22Rv1 (cell line): ENCODE measurements around the gene ST7L.

Source experiments
- H3K27ac ChIP-seq: fragments of 450-650 bp; 2 replicates; pipeline ENCODE4 v1.5.1; 2017
- ZFX ChIP-seq: fragments of 450-650 bp; IDR thresholded peaks from 2 replicates; pipeline ENCODE4 v1.6.1; 2017; ENCODE audit warnings: antibody characterized with exemption, borderline replicate concordance
- TF ChIP-seq, protein P1 (sequence below): fragments of 450-650 bp; IDR thresholded peaks from 2 replicates; pipeline ENCODE4 v1.5.1; 2017; ENCODE audit warnings: mild to moderate bottlenecking

ST7L gene

DNA sequence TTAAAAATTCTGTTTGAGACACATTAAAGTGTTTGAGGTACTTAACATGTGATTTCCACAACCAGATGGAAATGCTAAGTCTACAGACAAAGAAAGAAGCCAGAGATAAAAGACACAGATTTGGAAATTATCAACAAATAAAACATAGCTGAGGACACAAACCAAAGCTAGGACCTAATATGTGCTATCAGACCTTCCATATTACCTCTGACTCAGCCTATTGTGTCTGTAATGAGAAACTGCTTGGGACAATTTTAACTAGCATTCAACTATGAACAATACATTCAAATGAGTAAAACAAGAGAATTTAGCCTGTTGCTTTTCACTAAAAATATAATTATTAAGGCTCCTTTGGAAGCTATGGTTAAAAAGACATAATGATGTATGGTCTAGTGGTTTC is 55.6 kb downstream of the ST7L start:
- no peak for TF ChIP-seq ZFX
- TF ChIP-seq, protein P1, sequence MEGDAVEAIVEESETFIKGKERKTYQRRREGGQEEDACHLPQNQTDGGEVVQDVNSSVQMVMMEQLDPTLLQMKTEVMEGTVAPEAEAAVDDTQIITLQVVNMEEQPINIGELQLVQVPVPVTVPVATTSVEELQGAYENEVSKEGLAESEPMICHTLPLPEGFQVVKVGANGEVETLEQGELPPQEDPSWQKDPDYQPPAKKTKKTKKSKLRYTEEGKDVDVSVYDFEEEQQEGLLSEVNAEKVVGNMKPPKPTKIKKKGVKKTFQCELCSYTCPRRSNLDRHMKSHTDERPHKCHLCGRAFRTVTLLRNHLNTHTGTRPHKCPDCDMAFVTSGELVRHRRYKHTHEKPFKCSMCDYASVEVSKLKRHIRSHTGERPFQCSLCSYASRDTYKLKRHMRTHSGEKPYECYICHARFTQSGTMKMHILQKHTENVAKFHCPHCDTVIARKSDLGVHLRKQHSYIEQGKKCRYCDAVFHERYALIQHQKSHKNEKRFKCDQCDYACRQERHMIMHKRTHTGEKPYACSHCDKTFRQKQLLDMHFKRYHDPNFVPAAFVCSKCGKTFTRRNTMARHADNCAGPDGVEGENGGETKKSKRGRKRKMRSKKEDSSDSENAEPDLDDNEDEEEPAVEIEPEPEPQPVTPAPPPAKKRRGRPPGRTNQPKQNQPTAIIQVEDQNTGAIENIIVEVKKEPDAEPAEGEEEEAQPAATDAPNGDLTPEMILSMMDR, result no peak

DNA sequence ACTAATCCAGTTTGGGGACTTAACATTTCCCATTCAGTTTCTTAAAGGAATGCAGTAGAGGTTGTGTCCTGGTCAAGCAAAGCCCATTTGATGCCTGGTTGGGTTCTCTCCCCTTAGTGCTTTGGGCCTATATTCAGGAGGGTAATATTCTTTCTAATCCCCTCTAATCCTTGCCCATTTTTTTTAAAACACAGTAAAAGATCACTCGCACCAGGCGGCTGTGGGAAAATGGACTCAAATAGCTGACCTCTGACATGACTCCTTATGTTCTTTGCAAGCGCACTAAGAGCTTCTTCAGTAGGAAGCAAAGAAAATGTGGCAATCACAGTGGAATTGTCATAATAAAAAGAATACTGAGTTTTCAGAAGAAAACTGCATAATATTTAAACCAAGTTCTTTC is 60.3 kb downstream of the ST7L start:
- no peak overlapping the region for H3K27ac ChIP-seq
- TF ChIP-seq ZFX, result no peak
- TF ChIP-seq, protein P1, result no peak

More for the DNA sequence above, 55.6 kb downstream of the ST7L start:
- no peak overlapping the region for H3K27ac ChIP-seq

DNA sequence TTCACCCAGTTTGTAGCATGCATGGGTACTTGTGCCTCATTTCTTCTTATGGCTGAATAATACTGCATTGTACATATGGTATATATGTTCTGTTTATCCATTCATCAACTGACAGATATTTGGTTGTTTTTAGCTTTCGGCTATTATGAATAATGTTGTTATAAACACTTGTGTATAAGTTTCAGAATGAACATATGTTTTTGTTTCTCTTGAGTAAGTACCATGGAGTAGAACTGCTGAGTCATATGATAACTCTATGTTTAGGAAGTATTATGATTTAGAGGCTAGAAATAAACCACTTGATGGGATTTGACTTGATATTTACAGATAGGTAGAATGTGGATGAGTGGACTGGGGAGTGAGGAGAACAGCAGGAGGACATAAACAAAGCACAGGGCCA is 61.6 kb downstream of the ST7L start:
- TF ChIP-seq, protein P1, result no peak
- no peak for TF ChIP-seq ZFX
- no peak overlapping the region for H3K27ac ChIP-seq

DNA sequence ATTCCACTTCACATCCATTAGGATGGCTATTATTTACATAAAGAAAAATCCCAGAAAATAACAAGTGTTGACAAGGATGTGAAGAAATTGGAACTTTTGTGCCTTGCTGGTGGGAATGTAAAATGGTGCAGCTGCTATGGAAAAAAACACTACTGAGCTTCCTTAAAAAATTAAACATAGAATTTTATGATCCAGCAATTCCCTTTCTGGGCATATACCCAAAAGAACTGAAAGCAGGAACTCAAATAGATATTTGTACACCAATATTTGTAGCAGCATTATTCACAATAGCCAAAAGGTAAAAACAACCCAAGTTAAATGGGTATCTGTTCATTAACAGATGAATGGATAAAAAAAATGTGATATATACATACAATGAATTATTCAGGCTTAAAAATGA is 64.5 kb downstream of the ST7L start:
- TF ChIP-seq ZFX, result no peak
- TF ChIP-seq, protein P1, result no peak
- H3K27ac ChIP-seq, result no peak overlapping the region

DNA sequence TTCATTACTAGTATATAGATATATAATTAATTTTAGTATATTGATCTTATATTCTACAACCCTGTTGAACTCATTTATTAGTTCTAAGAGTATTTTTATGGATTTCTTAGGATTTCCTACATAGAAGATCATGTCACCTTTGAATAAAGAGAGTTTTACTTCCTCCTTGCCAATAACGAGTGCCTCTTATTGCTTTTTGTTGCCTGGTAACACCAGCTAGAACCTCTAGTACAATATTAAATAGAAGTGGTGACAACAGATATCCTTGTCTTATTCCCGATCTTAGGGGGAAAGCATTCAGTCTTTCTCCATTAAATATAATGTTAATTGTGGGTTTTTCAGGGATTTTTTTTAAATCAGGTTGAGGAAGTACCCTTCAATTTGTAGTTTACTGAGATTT is 69.4 kb downstream of the ST7L start:
- TF ChIP-seq ZFX, result no peak
- TF ChIP-seq, protein P1, result no peak

DNA sequence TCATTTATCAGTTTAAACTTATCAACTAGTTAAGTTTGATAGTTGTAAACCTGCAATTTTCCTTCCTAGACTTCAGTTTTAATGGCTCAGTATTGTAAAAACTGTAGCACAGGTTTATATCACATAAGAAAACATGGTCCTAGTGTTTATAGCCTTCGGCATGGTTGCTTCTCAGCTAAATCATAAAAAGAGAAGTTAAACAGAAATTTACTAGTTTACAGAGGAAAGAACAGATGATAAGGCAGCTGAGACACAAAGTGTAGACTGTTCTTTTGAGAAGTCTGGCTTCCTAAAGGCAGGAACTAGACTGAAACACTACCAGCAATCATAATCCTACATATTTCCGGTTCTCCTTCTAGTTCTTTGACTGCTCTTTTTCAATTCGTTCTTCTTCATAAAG is 70.4 kb downstream of the ST7L start:
- TF ChIP-seq, protein P1, result no peak
- TF ChIP-seq ZFX, result no peak
- peak overlapping the region; percentile 37; the same call in 1 of the 2 replicates for H3K27ac ChIP-seq

More for the DNA sequence above, 69.4 kb downstream of the ST7L start:
- no peak overlapping the region for H3K27ac ChIP-seq

DNA sequence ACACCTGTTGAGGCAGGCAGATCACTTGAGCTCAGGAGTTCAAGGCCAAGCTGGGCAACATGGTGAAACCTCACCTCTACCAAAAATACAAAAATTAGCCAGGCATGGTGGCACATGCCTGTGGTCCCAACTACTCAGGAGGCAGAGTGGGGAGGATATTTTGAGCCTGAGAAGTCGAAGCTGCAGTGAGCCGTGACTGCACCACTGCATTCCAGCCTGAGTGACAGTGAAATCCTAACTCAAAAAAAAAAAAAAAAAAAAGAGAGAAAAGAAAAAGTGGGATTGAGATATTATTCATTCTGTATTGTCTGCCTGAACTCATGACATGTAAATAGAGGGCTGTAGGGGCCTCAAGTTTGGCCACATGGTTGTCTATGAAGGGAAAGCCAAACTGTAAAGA is 72.9 kb downstream of the ST7L start:
- TF ChIP-seq ZFX, result no peak
- TF ChIP-seq, protein P1, result no peak
- no peak overlapping the region for H3K27ac ChIP-seq
